KOPT-K1 (cell line): Measurements from ENCODE around the gene SPATA12.
"Not testable (repeated sequence)": the region's sequence is repeated elsewhere in the genome, so short reads cannot be mapped to it uniquely, and the experiment has no call there.

Experiments
- H3K27ac ChIP-seq: fragments of 200-600 bp; sonication (generic); 2 replicates; pipeline ENCODE4 v1.5.1; 2016; ENCODE audit warnings: antibody characterized with exemption, mild to moderate bottlenecking, low read depth, low read length; ENCODE audit not compliant: poor library complexity, severe bottlenecking
- H3K36me3 ChIP-seq: fragments of 200-600 bp; sonication (generic); 2 replicates; pipeline ENCODE4 v1.5.1; 2017; ENCODE audit warnings: antibody characterized with exemption, mild to moderate bottlenecking, low read length, moderate library complexity; ENCODE audit not compliant: insufficient read depth
- H3K9me3 ChIP-seq: fragments of 200-600 bp; sonication (generic); 2 replicates; pipeline ENCODE4 v1.5.1; 2017; ENCODE audit warnings: antibody characterized with exemption, low read length, mild to moderate bottlenecking; ENCODE audit not compliant: insufficient read depth, poor library complexity, severe bottlenecking

The SPATA12 gene

GRCh38 chr3:57065588-57065987 is 5.1 kb downstream of the SPATA12 start:
- Histone ChIP-seq H3K27ac (no peak overlapping the region), H3K36me3 (no peaks in the 10 kb centered on the region), H3K9me3 (peaks cover 5% of the 10 kb centered on the region)

GRCh38 chr3:57066471-57066870 is 6.0 kb downstream of the SPATA12 start:
- H3K27ac ChIP-seq = no peak overlapping the region
- no peaks in the 10 kb centered on the region for H3K36me3 ChIP-seq
- H3K9me3 ChIP-seq = peaks cover 10% of the 10 kb centered on the region

DNA sequence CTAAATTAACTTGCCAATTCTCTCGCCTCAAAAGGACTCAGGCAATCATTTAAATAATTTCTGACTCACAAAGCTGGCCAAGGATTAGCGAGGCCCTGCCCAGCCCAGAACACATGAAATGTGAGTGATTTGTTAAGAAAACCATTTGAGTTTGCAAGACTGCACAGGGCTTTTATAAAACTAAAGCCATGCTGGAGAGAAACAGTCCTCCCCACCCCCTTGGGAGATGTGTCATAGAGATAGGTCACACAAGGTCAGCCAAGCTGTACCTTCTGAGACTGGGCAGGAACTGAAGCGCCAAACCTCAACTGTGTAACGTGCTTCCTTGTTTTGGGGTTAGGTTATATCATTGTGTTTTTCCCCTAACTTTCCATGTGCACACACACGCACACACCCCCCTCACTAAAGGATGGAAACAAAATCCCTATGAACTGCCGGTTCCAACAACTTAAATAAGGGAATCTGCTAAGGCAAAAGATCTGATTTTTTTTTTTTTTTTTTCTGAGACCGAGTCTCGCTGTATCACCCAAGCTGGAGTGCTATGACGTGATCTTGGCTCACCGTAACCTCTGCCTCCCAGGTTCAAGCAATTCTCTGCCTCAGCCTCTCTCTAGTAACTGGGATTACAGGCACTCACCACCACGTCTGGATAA is 8.1 kb downstream of the SPATA12 start:
- peaks cover 10% of the 10 kb centered on the region for H3K9me3 ChIP-seq
- no peak overlapping the region for H3K27ac ChIP-seq
- no peaks in the 10 kb centered on the region for H3K36me3 ChIP-seq

GRCh38 chr3:57069503-57069902 is 9.0 kb downstream of the SPATA12 start:
- Histone ChIP-seq H3K9me3 (peaks cover 10% of the 10 kb centered on the region), H3K36me3 (no peaks in the 10 kb centered on the region), H3K27ac (no peak overlapping the region)

- H3K27ac ChIP-seq = no peak overlapping the region
- peaks cover 10% of the 10 kb centered on the region for H3K9me3 ChIP-seq
- H3K36me3 ChIP-seq = no peaks in the 10 kb centered on the region
Measured at GRCh38 chr3:57073628-57074027, 13.2 kb downstream of the SPATA12 start.

- H3K27ac ChIP-seq = no peak overlapping the region
- no peaks in the 10 kb centered on the region for H3K36me3 ChIP-seq
Measured at GRCh38 chr3:57074135-57074534, 13.7 kb downstream of the SPATA12 start.

DNA sequence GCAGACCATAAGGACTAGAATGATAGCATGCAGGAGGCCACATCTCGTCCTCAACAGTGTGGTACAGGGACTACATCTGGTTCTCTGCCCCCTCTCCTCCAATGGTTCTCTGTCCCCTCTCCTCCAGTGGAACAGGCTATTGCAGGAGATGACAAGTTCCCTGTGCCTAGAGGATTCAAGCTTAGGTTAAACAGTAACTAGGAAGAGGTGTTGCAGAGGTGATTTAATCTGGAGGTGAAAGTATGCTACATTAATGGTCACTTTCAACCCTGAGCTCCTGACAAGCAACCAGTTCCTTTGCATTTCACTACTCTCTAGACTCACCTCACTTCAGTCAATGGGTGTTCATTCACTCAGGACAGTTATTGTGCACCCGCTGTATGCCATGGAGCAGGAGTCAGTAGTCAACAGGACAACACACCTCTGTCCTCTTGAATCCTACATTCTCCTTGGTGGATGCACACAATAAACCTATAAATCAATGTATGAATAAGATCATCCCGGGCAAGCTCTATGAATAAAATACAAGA is 16.0 kb downstream of the SPATA12 start:
- Histone ChIP-seq H3K27ac (no peak overlapping the region), H3K36me3 (no peaks in the 10 kb centered on the region), H3K9me3 (no peaks in the 10 kb centered on the region)

More at GRCh38 chr3:57074135-57074534, 13.7 kb downstream of the SPATA12 start:
- H3K9me3 ChIP-seq = peaks cover 10% of the 10 kb centered on the region

- Histone ChIP-seq H3K27ac (no peak overlapping the region), H3K9me3 (no peaks in the 10 kb centered on the region), H3K36me3 (no peaks in the 10 kb centered on the region)
Measured at GRCh38 chr3:57077630-57078343, 17.3 kb downstream of the SPATA12 start.

DNA sequence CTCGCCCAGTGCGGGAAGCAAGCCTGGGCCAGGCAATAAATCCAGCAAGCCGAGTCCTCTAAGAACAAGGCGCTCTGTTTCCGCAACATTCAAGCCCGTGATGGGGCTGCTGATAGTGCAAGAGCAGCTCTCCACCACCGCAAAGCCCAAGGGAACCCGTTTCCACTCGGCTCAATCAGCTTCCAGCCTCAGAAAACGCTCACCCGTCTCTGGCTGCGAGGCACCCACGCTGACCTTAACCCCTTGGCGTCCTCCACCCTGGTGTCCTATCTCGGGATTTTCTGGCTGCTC is 17.8 kb downstream of the SPATA12 start:
- no peak overlapping the region for H3K27ac ChIP-seq
- H3K36me3 ChIP-seq = no peaks in the 10 kb centered on the region
- no peaks in the 10 kb centered on the region for H3K9me3 ChIP-seq

DNA sequence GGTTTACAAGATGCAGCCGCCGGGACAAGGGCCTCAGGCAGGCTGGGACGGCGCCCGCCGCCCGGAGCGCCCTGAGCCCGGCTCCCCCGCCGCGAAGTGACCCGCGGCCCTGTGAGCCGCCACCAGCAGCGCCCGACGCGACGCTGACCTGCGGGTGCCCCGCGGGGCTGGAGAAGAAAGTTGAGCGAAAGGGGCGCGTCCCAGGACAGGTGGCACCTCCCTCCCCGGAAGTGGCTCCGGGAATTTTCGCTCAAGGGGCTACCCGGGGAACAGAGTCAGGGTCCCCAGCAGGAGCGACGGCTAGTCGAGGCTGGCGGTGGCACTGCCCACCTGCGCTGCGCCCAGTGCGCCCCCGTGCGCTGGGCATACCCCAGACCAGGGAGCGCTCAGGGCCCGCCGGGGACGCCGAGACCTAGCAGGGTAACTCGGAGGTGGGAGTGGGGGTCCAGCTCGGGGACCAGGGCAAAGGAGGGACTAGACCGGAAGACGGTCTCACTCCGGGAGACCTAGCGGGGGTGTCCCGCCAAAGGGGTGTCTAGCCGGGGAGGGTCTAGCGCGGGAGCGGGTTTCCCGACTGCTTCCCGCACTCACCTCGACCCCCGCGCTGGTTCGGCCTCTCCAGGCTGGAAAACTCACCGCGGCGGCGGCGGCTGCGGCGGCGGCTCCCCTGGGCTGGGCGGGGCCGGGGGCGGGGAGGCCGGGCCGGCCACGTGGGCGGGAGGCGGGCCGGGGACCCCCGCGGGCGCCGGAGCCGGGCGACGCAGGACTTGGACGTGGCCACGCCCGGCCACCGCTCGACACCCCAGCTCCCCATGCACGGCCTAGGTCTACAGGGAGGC is 18.4 kb downstream of the SPATA12 start:
- Histone ChIP-seq H3K9me3 (no peaks in the 10 kb centered on the region), H3K36me3 (no peaks in the 10 kb centered on the region), H3K27ac (no peak overlapping the region)

DNA sequence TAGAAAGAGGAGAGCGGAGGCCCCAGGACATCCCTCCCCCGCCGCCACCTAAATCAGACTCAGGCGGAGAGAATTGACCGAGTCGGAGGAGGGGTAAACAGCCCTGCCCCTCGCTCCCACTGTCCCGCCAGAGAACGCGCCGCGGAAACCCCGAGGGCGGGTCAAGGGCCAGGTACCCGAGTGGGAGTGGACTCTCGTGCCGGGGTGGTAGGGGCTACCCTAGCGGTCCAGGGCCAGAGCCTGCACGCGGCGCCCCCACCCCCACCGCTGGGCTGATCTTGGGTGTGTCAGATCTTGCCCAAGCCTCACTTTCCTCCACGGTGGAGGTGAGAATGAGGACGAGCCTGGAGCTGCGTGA is 19.0 kb downstream of the SPATA12 start:
- Histone ChIP-seq H3K9me3 (no peaks in the 10 kb centered on the region), H3K36me3 (no peaks in the 10 kb centered on the region), H3K27ac (no peak overlapping the region)

GRCh38 chr3:57080171-57080570 is 19.7 kb downstream of the SPATA12 start:
- Histone ChIP-seq H3K36me3 (no peaks in the 10 kb centered on the region), H3K27ac (no peak overlapping the region), H3K9me3 (no peaks in the 10 kb centered on the region)

DNA sequence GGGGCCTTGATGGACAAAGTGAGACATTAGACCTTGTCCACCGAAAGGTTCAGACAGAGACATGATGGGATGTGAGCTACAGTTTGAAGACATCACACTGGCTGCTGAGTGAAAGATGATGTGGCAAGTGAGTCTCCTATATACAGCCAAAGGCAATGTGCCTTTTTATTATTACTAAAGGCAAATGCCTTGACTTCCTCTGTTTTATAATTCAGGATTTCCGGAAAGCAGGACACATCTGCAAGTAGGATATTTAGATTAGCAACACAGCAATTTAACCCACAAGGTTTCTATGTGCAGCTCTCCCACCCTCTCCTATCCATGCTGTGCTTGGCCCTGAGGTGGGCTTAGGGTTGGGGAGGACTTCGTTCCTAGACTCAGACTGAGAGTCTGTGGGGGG is 20.7 kb downstream of the SPATA12 start:
- Histone ChIP-seq H3K36me3 (no peaks in the 10 kb centered on the region), H3K9me3 (no peaks in the 10 kb centered on the region), H3K27ac (no peak overlapping the region)

- H3K27ac ChIP-seq = no peak overlapping the region
- H3K9me3 ChIP-seq = no peaks in the 10 kb centered on the region
- no peaks in the 10 kb centered on the region for H3K36me3 ChIP-seq
Measured at GRCh38 chr3:57082481-57082880, 22.0 kb downstream of the SPATA12 start.

DNA sequence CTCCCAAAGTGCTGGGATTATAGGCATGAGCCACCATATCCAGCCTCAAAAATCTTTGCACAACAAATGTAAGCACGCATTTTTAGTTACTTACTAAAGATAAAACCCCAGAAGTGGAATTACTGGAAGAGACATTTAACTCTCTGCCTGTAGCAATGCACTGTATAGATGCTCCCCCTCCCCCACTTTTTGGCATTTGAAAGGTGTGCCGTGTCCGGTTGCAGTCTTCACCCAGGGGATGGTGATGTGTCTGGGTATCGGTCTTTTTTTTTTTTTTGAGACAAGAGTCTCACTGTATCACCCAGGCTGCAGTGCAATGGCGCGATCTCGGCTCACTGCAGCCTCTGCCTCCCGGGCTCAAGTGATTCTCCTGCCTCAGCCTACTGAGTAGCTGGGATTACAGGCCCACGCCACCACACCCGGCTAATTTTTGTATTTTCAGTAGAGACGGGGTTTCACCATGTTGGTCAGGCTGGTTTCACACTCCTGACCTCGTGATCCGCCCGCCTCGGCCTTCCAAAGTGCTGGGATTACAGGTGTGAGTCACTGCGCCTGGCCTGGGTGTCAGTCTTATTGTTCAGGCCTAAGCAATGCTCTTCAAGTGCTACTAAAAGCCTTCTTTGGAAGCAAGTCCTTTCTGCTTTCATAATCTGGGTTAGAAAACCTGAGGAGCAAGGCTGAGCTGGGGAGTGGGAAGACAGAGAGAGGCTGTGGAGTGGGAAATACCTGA is 23.0 kb downstream of the SPATA12 start:
- not testable (repeated sequence) for H3K27ac ChIP-seq

More for the DNA sequence above, 23.0 kb downstream of the SPATA12 start:
- not testable (repeated sequence) for H3K9me3 ChIP-seq, H3K36me3 ChIP-seq
